Glomerular visceral epithelial cell (primary cell): ENCODE data around the gene C14orf132.
"Not testable (repeated sequence)": the region's sequence is repeated elsewhere in the genome, so short reads cannot be mapped to it uniquely, and the experiment has no call there.

ENCODE experiments used
- DNase-seq: peaks from one replicate; pipeline ENCODE4 v3.0.0-alpha.2; 2016; ENCODE audit errors: extremely low spot score

C14orf132 gene

DNA sequence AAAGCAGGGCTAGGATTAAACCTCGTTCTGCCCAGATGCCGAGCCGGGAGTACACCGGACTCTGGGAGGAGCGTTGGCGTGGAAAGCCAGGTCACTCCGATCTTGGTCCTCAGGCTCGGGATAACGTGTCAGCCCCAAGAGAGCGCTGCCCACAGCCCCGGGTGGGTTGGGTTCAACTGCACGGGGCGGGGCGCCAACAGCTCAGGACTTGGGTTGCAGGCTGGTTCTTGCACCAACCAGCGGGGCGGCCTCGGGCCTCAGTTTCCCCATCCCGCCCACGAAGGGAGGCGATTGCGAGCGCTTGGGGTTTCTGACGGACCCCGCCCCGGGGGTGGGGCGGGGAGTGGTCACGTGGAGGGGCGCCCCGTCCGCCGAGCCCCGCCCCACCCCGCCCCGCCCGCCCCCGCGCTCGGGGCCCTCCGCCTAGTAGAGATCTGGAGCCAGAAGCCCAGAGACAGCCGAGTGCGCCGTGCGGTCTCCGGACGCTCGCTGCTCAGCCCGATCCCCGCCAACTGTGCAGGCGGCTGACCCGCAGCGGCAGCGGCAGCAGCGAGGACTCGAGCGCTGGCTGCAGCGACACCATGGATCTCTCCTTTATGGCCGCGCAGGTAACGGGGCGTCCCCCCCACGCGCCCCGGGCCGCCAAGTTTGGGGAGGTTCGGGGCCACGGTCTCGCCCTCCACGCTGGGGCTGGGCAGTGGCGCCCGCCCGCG, at the start of gene C14orf132:
C14orf132 (plus strand) TSS at position 443 of the 713 bp plus-strand sequence; CDS start at position 582, 139 bp downstream.
- DNase-seq, result no peak

- DNase-seq, result peak; percentile 23
These were observed 45.2 kb upstream of the C14orf132 start for GRCh38 chr14:95993768-95994592.

DNA sequence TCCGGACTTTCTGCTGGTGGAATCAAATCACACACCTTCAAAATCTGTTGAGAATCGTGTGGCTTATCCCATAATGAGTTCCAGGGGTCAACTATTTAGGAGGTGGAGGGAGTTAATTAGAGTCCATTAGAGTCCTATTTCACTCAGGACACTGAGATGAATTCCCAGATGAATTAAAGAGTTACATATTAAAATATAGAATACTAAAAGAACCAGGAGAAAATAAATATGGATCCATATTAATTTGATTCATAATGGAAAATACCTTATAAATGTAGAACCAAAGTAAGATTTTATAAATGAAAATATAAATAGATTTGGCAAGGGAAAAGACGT, 44.6 kb upstream of the C14orf132 start:
- DNase-seq, result no peak

GRCh38 chr14:95998656-95999055, 40.5 kb upstream of the C14orf132 start:
- DNase-seq, result no peak

GRCh38 chr14:96001866-96002497, 37.2 kb upstream of the C14orf132 start:
- no peak for DNase-seq

GRCh38 chr14:96002498-96002884, 36.7 kb upstream of the C14orf132 start:
- no peak for DNase-seq

DNA sequence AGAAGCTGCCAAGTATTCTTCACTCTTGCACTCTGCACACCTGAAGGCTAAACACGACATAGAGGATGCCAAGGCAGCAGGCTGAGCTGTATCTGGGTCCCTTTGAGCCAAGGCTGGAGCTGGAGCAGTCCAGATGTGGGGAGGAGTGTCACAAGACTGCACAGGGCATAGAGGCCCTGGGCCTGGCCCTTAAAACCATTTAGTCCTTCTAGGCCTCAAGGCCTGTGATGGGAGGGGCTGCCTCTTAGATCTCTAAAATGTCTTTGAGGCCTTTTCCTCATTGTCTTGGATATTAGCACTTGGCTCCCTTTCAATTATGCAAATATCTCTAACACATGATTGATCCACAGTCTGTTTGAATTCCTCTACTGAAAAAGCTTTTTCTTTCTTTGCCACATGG, 28.0 kb upstream of the C14orf132 start:
- no peak for DNase-seq

- DNase-seq, result no peak
These were observed 27.6 kb upstream of the C14orf132 start for GRCh38 chr14:96011607-96012006.

DNA sequence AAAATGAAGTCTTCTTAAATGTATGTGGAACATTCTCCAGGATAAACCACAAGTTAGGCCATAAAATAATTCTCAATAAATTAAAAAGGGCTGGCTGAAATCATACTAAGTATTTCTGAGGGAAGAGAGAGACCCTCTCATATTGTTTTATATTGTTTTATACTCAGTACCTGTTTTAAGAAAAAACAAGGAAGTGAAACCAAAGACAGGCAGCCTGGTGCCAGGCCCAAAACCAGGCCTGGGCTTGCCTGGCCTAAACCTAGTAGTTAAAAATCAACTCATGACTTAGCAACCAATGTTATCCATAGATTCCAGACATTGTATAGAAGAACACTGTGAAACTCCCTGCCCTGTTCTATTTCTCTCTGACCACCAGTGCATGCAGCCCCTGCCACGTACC, 26.4 kb upstream of the C14orf132 start:
- not testable (repeated sequence) for DNase-seq

DNA sequence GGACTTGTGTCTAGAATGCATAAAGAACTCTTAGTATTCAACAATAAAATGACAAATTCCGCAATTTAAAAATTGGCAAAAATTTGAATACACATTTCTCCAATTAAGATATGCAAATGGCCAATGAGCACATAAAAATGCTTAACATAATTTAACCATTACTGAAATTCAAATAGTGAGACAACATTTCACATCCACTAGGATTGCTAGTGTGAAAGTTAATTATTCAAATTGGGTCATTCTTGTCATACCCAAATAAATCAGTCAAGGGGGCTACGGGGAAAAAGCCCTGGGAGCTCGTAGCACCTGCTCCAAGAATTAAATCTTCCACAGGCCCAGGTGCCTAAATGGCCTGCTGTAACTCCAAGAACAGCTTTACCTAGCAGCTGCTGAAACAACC, 25.0 kb upstream of the C14orf132 start:
- DNase-seq, result no peak

DNA sequence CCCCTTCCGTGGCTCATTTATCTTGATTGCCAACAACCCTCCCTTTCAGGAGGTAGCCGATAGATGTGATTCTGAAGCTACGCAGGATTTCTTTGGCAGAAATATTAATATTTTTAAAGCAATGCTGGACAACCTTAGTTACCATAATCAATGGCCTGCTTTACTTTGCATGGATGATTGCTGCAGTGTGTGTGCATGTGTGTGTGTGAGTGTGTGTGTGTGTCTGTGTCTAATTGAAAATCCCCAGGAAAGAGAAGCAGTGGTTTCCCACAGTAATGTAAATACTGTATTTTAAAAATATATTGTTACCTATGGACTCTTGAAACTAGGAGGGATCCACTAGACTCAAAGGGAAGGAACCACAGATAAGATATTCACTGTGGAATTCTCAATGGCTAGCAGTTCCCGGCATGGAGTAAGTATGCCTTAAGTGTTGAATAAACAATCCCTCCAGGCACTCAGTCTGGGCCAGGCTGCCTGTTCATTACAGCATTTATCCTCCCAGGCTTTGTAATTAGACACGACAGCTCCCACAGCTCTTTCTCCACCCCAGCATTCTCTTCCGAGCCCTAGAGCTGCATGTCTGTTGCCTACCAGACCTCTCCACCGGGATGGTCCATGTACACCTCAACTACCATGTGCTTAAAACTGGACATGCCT, 22.5 kb upstream of the C14orf132 start:
- DNase-seq, result no peak

DNA sequence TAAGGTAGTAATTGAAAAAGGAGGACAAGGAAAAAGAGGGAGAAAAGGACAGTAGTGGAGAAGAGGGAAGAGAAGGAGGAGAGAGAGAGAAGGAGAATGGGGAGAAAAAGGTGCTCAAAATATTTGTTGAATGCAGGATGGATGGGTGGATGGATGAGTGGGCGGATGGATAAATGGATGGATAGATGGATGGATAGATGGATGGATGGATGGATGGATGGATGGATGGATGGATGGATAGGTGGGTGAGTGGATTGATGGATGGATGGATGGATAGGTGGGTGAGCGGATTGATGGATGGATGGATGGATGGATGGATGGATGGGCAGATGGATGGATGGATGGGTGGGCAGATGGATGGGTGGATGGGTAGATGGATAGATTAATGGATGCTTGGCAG, 21.3 kb upstream of the C14orf132 start:
- DNase-seq, result no peak

DNA sequence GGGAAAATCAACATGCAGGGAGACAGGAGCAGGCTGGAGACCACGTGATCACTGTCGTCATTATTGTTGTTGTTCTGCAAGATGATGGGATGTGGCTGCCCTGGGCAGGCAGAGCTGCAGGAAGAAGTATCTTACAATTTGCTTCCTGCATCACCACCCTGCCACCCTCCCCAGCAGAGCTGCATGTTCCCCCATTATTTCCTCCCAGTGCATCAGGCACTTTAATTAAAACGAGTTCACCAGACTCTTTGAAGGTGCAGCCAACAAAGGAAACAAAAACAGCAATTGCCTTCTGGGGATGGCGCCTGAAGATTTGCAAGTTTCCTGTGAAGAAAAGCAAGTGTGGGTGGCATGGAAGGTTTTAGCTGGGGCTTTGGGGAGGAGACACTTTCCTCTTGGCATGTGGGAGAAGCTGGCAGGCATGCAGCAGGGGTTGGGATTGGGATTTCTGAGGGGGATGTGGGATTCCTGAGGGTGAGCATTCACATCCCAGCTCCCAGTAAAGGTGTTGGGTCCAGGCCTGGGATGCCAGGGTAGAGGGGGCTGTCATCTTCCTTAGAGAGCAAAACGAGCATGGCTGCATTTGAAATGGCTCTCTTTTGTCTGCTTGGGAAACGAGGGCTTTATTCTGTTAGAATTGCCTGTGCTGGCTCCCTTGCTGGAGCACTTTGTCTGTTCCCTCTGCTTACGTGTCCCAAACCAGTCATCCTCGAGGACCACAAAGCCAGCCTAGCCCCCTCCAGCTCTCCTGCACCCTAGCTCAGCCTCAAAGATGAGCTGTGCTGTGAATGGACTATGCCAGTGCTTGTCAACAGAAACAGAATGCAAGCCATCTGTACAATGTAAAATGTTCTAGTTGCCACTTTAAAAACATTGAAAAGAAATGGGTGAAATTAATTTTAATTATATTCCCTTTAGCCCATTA, 11.5 kb upstream of the C14orf132 start:
- DNase-seq, result no peak

- DNase-seq, result no peak
These were observed 10.0 kb upstream of the C14orf132 start for GRCh38 chr14:96029089-96029645.

- no peak for DNase-seq
These were observed 8.9 kb upstream of the C14orf132 start for GRCh38 chr14:96030108-96030760.

DNA sequence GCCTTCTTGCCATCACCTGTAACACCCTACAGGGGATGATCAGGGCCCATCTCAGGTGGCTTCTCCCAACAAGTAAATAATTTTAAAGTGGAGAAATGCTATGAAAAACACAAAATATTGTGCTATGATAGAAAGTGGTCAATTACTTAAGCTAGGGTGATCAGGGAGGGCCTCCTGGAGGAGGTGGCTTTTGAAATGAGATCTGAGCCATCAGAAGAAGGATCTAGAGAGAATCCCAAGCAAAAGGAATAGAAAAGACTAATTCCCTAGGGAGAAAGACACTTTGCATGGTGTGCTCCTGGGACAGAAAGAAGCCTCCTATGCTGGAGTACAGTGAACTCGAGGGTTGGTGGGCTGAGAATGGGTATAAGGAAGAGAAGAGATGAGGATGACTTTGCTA, 7.5 kb upstream of the C14orf132 start:
- DNase-seq, result no peak

DNA sequence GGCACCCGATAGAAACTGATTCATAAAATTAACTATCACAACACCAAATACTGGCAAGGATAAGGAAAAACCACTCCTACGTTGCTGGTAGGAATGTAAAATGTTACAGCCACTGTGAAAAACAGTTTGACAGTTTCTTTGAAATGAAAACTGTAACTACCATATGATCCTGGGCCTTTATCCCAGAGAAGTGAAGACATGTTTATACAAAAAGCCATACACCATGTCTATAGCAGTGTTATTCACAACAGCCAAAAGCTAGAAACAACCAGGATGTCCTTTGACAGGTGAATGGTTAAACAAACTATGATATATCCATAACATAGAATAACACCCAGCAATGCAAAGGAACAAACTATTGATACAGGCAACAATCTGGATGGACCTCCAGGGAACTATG, 3.7 kb upstream of the C14orf132 start:
- DNase-seq, result no peak

GRCh38 chr14:96037891-96038557, 1.1 kb upstream of the C14orf132 start:
- DNase-seq, result no peak

DNA sequence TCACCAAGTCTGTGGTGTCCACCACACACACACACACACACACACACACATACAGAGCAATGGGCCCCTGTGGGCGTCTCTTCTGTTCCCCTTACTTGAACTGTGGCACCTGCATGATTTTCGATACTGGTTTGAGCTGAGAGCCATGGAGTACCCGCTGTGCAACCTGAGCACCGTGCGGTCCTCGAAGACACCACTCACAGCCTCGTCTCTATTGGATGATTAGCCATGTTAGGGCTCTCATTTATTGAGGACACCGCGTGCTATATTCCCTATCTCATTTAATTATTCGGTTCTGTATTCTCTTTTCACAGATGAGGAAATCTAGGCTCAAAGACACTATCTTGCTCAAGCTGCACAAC, 623 bp upstream of the C14orf132 start:
- no peak for DNase-seq
